ES-I3 (cell line): ENCODE results near the gene ETS2.
"Not testable (repeated sequence)": the region's sequence is repeated elsewhere in the genome, so short reads cannot be mapped to it uniquely, and the experiment has no call there.

Experiments used
- H3K36me3 ChIP-seq: 2 replicates; pipeline ENCODE4 v1.6.1; 2013; ENCODE audit warnings: mild to moderate bottlenecking, low read length, control low read depth, moderate library complexity; ENCODE audit not compliant: insufficient read depth
- H3K4me1 ChIP-seq: 2 replicates; pipeline ENCODE4 v1.6.1; 2013; ENCODE audit warnings: mild to moderate bottlenecking, control low read depth, low read length; ENCODE audit not compliant: insufficient read depth
- H3K9ac ChIP-seq: 2 replicates; pipeline ENCODE4 v1.6.1; 2013; ENCODE audit warnings: low read depth, mild to moderate bottlenecking, low read length, moderate library complexity
- H3K9me3 ChIP-seq: 2 replicates; pipeline ENCODE4 v1.6.1; 2013; ENCODE audit warnings: mild to moderate bottlenecking, low read length, moderate library complexity; ENCODE audit not compliant: control insufficient read depth, insufficient read depth

The ETS2 gene

GRCh38 chr21:38822778-38823238 is 17.1 kb downstream of the ETS2 start:
- peaks cover 52% of the 10 kb centered on the region for H3K36me3 ChIP-seq
- no peak overlapping the region for H3K9ac ChIP-seq

GRCh38 chr21:38823737-38824123 is 18.0 kb downstream of the ETS2 start:
- Histone ChIP-seq H3K36me3 (peaks cover 44% of the 10 kb centered on the region), H3K9me3 (no peaks in the 10 kb centered on the region), H3K9ac (no peak overlapping the region), H3K4me1 (no peaks in the 10 kb centered on the region)

More at GRCh38 chr21:38822778-38823238, 17.1 kb downstream of the ETS2 start:
- no peaks in the 10 kb centered on the region for H3K9me3 ChIP-seq
- no peaks in the 10 kb centered on the region for H3K4me1 ChIP-seq

- Histone ChIP-seq H3K9me3 (no peaks in the 10 kb centered on the region), H3K36me3 (peaks cover 39% of the 10 kb centered on the region), H3K9ac (no peak overlapping the region), H3K4me1 (no peaks in the 10 kb centered on the region)
Measured at GRCh38 chr21:38824124-38824822, 18.5 kb downstream of the ETS2 start.

- Histone ChIP-seq H3K9me3 (no peaks in the 10 kb centered on the region), H3K4me1 (no peaks in the 10 kb centered on the region), H3K9ac (no peak overlapping the region), H3K36me3 (peaks cover 31% of the 10 kb centered on the region)
Measured at GRCh38 chr21:38825269-38825668, 19.5 kb downstream of the ETS2 start.

- Histone ChIP-seq H3K9ac (no peak overlapping the region), H3K9me3 (no peaks in the 10 kb centered on the region), H3K4me1 (no peaks in the 10 kb centered on the region), H3K36me3 (peaks cover 24% of the 10 kb centered on the region)
Measured at GRCh38 chr21:38825921-38826320, 20.2 kb downstream of the ETS2 start.

GRCh38 chr21:38828111-38828510 is 22.4 kb downstream of the ETS2 start:
- not testable (repeated sequence) for H3K4me1 ChIP-seq, H3K9me3 ChIP-seq, H3K9ac ChIP-seq, H3K36me3 ChIP-seq

GRCh38 chr21:38830671-38831525 is 25.2 kb downstream of the ETS2 start:
- Histone ChIP-seq H3K36me3 (no peaks in the 10 kb centered on the region), H3K9me3 (no peaks in the 10 kb centered on the region), H3K9ac (no peak overlapping the region), H3K4me1 (no peaks in the 10 kb centered on the region; the same call in 1 of the 2 replicates)

- Histone ChIP-seq H3K9ac (no peak overlapping the region), H3K36me3 (no peaks in the 10 kb centered on the region), H3K9me3 (no peaks in the 10 kb centered on the region), H3K4me1 (no peaks in the 10 kb centered on the region; the same call in 1 of the 2 replicates)
Measured at GRCh38 chr21:38831526-38832467, 26.1 kb downstream of the ETS2 start.

- Histone ChIP-seq H3K9ac (no peak overlapping the region), H3K4me1 (no peaks in the 10 kb centered on the region; the same call in 1 of the 2 replicates), H3K9me3 (no peaks in the 10 kb centered on the region), H3K36me3 (no peaks in the 10 kb centered on the region)
Measured at GRCh38 chr21:38832664-38833063, 26.9 kb downstream of the ETS2 start.

GRCh38 chr21:38833117-38833516 is 27.4 kb downstream of the ETS2 start:
- Histone ChIP-seq H3K9me3 (no peaks in the 10 kb centered on the region), H3K9ac (no peak overlapping the region), H3K4me1 (no peaks in the 10 kb centered on the region; the same call in 1 of the 2 replicates), H3K36me3 (no peaks in the 10 kb centered on the region)

- Histone ChIP-seq H3K9ac (no peak overlapping the region), H3K9me3 (no peaks in the 10 kb centered on the region), H3K36me3 (no peaks in the 10 kb centered on the region), H3K4me1 (no peaks in the 10 kb centered on the region; the same call in 1 of the 2 replicates)
Measured at GRCh38 chr21:38834725-38835124, 29.0 kb downstream of the ETS2 start.

- H3K9ac ChIP-seq = no peak overlapping the region
- no peaks in the 10 kb centered on the region for H3K4me1 ChIP-seq
- no peaks in the 10 kb centered on the region for H3K36me3 ChIP-seq
- no peaks in the 10 kb centered on the region for H3K9me3 ChIP-seq
Measured at GRCh38 chr21:38837806-38838461, 32.2 kb downstream of the ETS2 start.

GRCh38 chr21:38838598-38839327 is 33.0 kb downstream of the ETS2 start:
- Histone ChIP-seq H3K9me3 (no peaks in the 10 kb centered on the region), H3K9ac (no peak overlapping the region), H3K36me3 (no peaks in the 10 kb centered on the region), H3K4me1 (no peaks in the 10 kb centered on the region)
